ENCODE results near the gene ASPSCR1. TPM values are rescaled to one million over a fixed set of nuclear protein-coding genes. Genes with fewer than 3 reads are reported as not detected.
"Not testable (repeated sequence)": the region's sequence is repeated elsewhere in the genome, so short reads cannot be mapped to it uniquely, and the experiment has no call there.

The ASPSCR1 gene
- total RNA-seq, 1 experiment from 2014 or later = 59.2 TPM

DNA sequence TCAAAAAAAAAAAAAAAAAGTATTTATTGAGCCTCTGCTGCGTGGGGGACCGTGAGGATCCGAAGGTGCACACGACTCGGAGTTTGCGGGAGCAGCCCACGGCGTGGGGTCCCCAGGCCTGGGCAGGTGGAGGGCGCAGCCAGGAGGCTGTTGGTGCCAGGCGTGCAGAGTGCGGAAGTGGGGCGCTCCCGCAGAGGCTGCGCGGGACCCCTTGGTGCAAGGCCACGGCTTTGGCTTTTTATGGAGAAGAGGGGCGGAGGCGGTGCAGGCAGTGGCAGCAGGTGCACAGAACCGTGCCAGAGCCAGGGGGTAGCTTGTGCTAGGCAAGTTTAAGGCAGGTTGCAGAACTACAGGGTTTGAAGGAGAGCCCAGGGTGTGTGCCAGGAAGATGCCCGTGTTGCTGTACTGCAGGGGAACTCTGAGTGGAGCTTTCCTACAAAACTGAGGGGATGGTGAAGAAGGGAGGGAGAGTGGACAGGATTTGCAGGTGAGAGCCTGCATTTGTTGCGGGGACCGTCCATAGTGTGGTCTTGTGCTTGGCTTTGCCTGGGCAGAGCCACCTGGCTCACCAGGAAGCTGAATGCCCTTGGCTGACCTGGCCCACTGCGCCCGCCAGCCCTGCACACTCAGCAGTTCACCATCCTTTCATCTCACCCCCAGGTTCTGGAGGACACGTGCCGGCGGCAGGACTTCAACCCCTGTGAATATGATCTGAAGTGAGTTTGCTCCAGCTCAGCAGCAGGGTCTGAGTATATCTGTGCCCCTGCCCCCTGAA lies 1.3 kb downstream of the ASPSCR1 start:
- Mint-ChIP-seq H3K27me3 (ENCODE audit: insufficient read depth, unreplicated experiment) (no peaks in the 10 kb centered on the region), H3K4me1 (ENCODE audit: low read depth, unreplicated experiment) (peaks cover 5% of the 10 kb centered on the region), H3K27ac (ENCODE audit: unreplicated experiment) (peak overlapping the region; percentile 97), H3K9me3 (ENCODE audit: unreplicated experiment) (no peaks in the 10 kb centered on the region), H3K36me3 (ENCODE audit: insufficient read depth, unreplicated experiment) (peaks cover 52% of the 10 kb centered on the region), H3K4me3 (ENCODE audit: unreplicated experiment) (peak overlapping the region; percentile 98)
- Histone ChIP-seq H3K36me3 (ENCODE audit: control insufficient read depth, insufficient read depth, low read length) (no peaks in the 10 kb centered on the region), H3K9me3 (peaks cover 2% of the 10 kb centered on the region; the same call in 1 of the 2 replicates), H3K27me3 (replicated peaks; ENCODE audit: control insufficient read depth, insufficient read depth, low read length) (no peaks in the 10 kb centered on the region), H3K4me3 (ENCODE audit: low read depth, low read length) (peak overlapping the region; percentile 79), H3K4me1 (peaks cover 8% of the 10 kb centered on the region; the same call in 1 of the 2 replicates)
- intact Hi-C loops (cut with micrococcal nuclease; ENCODE audit: unreplicated experiment) = no loop called here
- BruUV-seq (replicated peaks) = no TSS peak
- ChIA-PET POLR2A (no interaction called here), CTCF (no interaction called here)
- TF ChIP-seq, protein P1, sequence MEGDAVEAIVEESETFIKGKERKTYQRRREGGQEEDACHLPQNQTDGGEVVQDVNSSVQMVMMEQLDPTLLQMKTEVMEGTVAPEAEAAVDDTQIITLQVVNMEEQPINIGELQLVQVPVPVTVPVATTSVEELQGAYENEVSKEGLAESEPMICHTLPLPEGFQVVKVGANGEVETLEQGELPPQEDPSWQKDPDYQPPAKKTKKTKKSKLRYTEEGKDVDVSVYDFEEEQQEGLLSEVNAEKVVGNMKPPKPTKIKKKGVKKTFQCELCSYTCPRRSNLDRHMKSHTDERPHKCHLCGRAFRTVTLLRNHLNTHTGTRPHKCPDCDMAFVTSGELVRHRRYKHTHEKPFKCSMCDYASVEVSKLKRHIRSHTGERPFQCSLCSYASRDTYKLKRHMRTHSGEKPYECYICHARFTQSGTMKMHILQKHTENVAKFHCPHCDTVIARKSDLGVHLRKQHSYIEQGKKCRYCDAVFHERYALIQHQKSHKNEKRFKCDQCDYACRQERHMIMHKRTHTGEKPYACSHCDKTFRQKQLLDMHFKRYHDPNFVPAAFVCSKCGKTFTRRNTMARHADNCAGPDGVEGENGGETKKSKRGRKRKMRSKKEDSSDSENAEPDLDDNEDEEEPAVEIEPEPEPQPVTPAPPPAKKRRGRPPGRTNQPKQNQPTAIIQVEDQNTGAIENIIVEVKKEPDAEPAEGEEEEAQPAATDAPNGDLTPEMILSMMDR (IDR thresholded peaks at IDR 0.05; ENCODE audit: insufficient read depth in 1 of 2, low read depth in 1 of 2, low read length in 1 of 2, severe bottlenecking in 1 of 2, unreplicated experiment in 1 of 2) = no peak
- no peak for DNase-seq

DNA sequence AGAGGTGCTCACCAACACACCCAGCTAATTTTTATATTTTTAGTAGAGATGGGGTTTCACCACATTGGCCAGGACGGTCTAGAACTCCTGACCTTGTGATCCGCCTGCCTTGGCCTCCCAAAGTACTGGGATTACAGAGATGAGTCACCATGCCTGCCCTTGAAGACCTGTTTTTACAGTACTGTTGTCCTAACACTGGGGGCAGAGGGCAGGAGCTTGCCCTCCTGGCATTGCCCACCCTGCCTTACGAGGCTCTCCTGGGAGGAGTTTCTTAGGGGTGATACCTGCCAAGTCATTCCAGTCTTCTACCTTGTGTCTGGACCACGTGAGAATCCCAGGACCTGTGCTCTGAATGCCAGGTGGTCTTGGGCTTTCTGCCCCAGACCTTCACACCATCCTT lies 2.7 kb downstream of the ASPSCR1 start:
- DNase-seq = no peak
- Mint-ChIP-seq H3K36me3 (ENCODE audit: insufficient read depth, unreplicated experiment) (peaks cover 66% of the 10 kb centered on the region), H3K27ac (ENCODE audit: unreplicated experiment) (peak overlapping the region; percentile 29), H3K27me3 (ENCODE audit: insufficient read depth, unreplicated experiment) (no peaks in the 10 kb centered on the region), H3K9me3 (ENCODE audit: unreplicated experiment) (no peaks in the 10 kb centered on the region), H3K4me3 (ENCODE audit: unreplicated experiment) (peak overlapping the region; percentile 98), H3K4me1 (ENCODE audit: low read depth, unreplicated experiment) (peaks cover 5% of the 10 kb centered on the region)
- Histone ChIP-seq H3K4me1 (peaks cover 8% of the 10 kb centered on the region; the same call in 1 of the 2 replicates), H3K4me3 (ENCODE audit: low read depth, low read length) (no peak overlapping the region), H3K36me3 (ENCODE audit: control insufficient read depth, insufficient read depth, low read length) (peaks cover 3% of the 10 kb centered on the region; the same call in 1 of the 2 replicates), H3K9me3 (no peaks in the 10 kb centered on the region), H3K27me3 (replicated peaks; ENCODE audit: control insufficient read depth, insufficient read depth, low read length) (no peaks in the 10 kb centered on the region)
- intact Hi-C loops (cut with micrococcal nuclease; ENCODE audit: unreplicated experiment) = no loop called here
- CTCF ChIA-PET = no interaction called here
- POLR2A ChIA-PET = no interaction called here
- BruUV-seq (replicated peaks) = no TSS peak
- TF ChIP-seq, protein P1 (IDR thresholded peaks at IDR 0.05; ENCODE audit: insufficient read depth in 1 of 2, low read depth in 1 of 2, low read length in 1 of 2, severe bottlenecking in 1 of 2, unreplicated experiment in 1 of 2) = no peak

DNA sequence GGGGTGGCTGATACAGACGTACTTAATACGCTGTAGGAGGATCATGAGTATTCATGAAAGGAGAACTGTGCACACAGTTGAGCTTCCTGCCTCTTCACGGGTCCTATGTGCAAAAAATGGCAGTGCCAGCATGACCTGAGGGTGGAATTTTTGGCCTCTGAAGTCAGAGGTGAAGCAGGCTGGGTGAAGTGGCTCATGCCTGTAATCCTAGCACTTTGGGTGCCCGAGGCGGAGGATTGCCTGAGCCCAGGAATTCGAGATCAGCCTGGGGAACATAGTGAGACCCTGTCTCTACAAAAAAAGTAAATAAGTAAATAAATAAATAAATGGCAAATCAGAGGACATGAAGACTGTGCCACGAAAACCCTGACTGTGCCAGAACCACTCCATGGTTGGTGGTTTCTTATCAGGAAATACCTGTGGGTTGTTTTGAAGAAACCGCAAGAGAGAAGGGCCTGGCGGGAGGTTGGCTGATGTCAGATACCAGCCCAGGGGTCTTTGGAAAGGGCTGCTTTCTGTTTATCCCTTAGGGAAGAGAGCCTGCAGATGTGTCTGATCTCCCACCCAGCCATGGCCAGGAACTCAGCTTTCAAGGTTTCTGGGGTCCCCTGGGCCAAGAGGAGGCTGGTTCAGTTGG lies 3.4 kb downstream of the ASPSCR1 start:
- H3K9me3 Mint-ChIP-seq (ENCODE audit: unreplicated experiment) = no peaks in the 10 kb centered on the region

DNA sequence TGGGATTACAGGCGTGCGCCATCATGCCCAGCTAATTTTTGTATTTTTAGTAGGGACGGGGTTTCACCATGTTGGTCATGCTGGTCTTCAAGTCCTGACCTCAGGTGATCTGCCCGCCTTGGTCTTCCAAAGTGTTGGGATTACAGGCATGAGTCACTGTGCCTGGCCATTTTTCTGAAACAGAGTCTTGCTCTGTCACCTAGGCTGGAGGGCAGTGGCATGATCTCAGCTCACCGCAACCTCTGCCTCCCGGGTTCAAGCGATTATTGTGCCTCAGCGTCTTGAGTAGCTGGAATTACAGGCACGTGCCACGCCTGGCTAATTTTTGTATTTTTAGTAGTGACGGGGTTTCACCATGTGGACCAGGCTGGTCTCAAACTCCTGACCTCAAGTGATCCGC lies 4.1 kb downstream of the ASPSCR1 start:
- H3K4me3 Mint-ChIP-seq (ENCODE audit: unreplicated experiment); H3K27me3 Mint-ChIP-seq (ENCODE audit: insufficient read depth, unreplicated experiment); H3K27me3 ChIP-seq (replicated peaks; ENCODE audit: control insufficient read depth, insufficient read depth, low read length); DNase-seq; intact Hi-C loops (cut with micrococcal nuclease; ENCODE audit: unreplicated experiment); POLR2A ChIA-PET; CTCF ChIA-PET; H3K9me3 Mint-ChIP-seq (ENCODE audit: unreplicated experiment); H3K27ac Mint-ChIP-seq (ENCODE audit: unreplicated experiment); H3K4me1 ChIP-seq; H3K4me3 ChIP-seq (ENCODE audit: low read depth, low read length); BruUV-seq (replicated peaks); H3K9me3 ChIP-seq; H3K4me1 Mint-ChIP-seq (ENCODE audit: low read depth, unreplicated experiment); H3K36me3 ChIP-seq (ENCODE audit: control insufficient read depth, insufficient read depth, low read length): not testable (repeated sequence)
- H3K36me3 Mint-ChIP-seq (ENCODE audit: insufficient read depth, unreplicated experiment) = peaks cover 75% of the 10 kb centered on the region

More for the DNA sequence above, 3.4 kb downstream of the ASPSCR1 start:
- ChIA-PET POLR2A (no interaction called here), CTCF (no interaction called here)
- intact Hi-C loops (cut with micrococcal nuclease; ENCODE audit: unreplicated experiment) = no loop called here
- Mint-ChIP-seq H3K36me3 (ENCODE audit: insufficient read depth, unreplicated experiment) (peaks cover 73% of the 10 kb centered on the region), H3K4me1 (ENCODE audit: low read depth, unreplicated experiment) (peaks cover 5% of the 10 kb centered on the region), H3K27ac (ENCODE audit: unreplicated experiment) (no peak overlapping the region), H3K27me3 (ENCODE audit: insufficient read depth, unreplicated experiment) (no peaks in the 10 kb centered on the region), H3K4me3 (ENCODE audit: unreplicated experiment) (peak overlapping the region; percentile 98)
- Histone ChIP-seq H3K4me3 (ENCODE audit: low read depth, low read length) (no peak overlapping the region), H3K36me3 (ENCODE audit: control insufficient read depth, insufficient read depth, low read length) (peaks cover 3% of the 10 kb centered on the region), H3K4me1 (peaks cover 8% of the 10 kb centered on the region; the same call in 1 of the 2 replicates), H3K27me3 (replicated peaks; ENCODE audit: control insufficient read depth, insufficient read depth, low read length) (no peaks in the 10 kb centered on the region), H3K9me3 (no peaks in the 10 kb centered on the region)
- TF ChIP-seq, protein P1 (IDR thresholded peaks at IDR 0.05; ENCODE audit: insufficient read depth in 1 of 2, low read depth in 1 of 2, low read length in 1 of 2, severe bottlenecking in 1 of 2, unreplicated experiment in 1 of 2) = no peak
- DNase-seq = no peak
- no TSS peak for BruUV-seq (replicated peaks)
